HG03457 (cell line): ENCODE measurements around the gene BACH2.
A peak's percentile ranks its signal among the peaks of the same experiment; 100 is the strongest.
"Not testable (repeated sequence)": the region's sequence is repeated elsewhere in the genome, so short reads cannot be mapped to it uniquely, and the experiment has no call there.

Experiments
- ATAC-seq: cut with Tn5 transposase; IDR thresholded peaks from one replicate; pipeline ENCODE4 v1.9.1; 2021; ENCODE audit warnings: moderate number of reproducible peaks; ENCODE audit not compliant: unreplicated experiment

The BACH2 gene

DNA sequence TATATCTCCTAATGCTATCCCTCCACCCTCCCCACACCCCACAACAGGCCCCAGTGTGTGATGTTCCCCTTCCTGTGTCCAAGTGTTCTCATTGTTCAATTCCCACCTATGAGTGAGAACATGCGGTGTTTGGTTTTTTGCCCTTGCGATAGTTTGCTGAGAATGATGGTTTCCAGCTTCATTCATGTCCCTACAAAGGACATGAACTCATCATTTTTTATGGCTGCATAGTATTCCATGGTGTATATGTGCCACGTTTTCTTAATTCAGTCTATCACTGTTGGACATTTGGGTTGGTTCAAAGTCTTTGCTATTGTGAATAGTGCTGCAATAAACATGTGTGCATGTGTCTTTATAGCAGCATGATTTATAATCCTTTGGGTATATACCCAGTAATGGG, 163.0 kb downstream of the BACH2 start:
- ATAC-seq: not testable (repeated sequence)

DNA sequence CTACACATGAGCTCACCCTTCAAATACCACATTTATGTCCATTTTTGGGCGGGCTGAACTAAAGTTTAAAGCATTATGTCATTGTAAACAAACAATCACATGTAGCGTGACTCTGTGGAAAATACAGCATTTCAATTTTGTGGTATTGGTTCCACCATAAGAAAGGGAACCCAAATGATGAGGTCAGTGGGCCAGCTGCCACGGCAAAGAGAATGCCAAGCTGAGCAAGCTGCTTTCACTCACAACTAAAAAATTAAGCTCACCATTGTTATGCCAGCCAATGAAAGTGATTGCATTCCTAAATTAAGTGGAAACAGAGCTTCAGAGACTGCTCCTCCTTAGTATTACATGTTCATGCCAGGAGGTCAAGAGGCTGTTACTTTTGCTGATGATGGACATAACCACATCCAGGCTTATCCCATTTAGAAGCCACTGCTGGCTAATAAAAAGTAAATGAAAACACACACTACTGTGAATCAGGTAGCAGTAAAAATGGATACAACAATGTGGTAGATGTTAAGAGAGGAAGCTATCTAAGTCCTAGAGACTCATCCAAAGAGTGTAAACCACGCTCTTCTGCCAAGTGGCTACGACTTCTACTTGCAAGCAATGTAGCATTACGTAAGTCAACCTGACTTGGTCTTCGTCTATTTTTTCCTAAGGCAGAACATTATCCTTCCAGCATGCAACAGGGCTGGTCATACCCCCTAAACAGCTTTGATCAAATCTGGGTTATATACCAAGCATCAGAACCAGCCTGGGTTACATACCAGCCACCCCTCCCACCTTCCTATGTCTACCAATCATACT, 164.8 kb downstream of the BACH2 start:
- no peak for ATAC-seq

DNA sequence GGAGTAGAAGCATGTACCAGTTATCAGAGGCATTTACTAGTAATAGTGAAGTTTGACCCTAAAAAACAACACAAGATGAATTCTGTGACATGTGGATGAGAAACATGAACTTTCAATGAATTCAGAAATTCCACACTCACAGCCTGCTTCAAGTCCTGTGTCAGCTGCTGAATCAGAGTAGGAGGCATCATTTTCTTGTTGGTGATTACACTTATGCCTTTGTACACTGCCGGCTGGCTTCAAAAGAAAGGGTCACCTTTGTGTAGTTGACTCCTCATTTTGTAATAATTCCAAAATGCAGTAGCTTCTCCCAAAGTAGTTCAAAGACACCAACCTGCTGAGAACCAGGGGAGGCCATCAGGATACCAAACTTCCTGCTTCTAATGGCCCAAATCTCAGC, 165.5 kb downstream of the BACH2 start:
- ATAC-seq: no peak

DNA sequence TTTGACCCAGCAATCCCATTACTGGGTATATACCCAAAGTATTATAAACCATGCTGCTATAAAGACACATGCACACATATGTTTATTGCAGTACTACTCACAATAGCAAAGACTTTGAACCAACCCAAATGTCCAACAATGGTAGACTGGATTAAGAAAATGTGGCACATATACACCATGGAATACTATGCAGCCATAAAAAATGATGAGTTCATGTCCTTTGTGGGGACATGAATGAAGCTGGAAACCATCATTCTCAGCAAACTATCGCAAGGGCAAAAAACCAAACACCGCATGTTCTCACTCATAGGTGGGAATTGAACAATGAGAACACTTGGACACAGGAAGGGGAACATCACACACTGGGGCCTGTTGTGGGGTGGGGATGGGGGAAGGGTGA, 168.0 kb downstream of the BACH2 start:
- ATAC-seq: not testable (repeated sequence)

DNA sequence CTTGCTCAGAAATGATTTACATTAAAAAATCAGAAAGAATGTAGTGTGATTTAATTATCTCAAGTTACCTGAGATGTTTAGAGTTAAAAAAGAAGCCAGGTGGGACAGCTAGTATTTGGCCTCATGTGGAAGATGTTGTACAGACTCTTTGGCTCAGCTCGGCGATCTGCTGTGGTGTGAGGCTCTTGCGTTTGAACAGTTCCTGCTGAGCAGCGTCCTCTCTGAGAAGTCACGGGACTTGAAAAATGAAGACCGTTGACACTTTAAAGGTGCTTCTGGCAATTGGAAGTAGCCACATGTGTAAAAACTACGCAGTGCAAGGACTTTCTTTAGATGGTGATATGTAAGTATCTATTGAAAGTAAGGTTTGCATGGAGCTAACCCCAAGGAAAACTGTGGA, 169.0 kb downstream of the BACH2 start:
- no peak for ATAC-seq

DNA sequence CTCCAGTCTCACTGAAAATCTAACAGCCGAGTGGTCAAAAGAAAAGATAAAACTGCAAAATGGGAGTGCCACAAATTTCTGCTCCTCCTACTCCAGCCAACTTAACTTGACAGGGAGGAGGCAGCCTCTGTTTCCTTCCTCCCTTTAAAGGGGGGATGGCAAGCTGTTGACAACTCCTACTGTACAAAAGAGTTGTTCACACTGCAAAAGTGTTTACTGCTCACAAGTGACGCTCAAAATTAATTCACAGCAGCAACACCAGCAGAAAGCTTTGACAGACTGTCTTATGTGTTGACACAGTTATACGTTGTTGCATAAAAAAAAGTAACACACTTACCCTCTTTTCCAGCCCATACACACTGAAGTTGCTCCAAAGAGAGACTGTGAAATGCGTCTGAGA, 169.8 kb downstream of the BACH2 start:
- ATAC-seq: no peak

DNA sequence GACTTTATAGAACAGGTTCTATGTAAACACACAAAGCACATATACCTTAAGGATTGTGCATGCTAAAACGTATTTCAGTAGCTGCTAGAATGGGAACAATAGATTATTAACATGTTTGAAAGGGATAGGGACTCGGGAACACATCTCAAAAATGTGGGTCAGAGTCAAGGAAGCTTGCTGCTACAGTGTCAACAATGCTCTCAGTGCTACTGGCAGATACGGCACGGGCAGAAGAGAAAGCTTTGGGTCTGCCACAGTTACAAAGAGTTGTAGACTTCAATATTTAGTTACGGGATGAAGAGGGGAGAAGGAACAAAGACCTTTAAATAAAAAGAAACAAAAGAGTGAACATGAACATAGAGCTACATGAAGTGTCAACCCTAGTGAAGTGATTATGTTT, 170.5 kb downstream of the BACH2 start:
- ATAC-seq: no peak

DNA sequence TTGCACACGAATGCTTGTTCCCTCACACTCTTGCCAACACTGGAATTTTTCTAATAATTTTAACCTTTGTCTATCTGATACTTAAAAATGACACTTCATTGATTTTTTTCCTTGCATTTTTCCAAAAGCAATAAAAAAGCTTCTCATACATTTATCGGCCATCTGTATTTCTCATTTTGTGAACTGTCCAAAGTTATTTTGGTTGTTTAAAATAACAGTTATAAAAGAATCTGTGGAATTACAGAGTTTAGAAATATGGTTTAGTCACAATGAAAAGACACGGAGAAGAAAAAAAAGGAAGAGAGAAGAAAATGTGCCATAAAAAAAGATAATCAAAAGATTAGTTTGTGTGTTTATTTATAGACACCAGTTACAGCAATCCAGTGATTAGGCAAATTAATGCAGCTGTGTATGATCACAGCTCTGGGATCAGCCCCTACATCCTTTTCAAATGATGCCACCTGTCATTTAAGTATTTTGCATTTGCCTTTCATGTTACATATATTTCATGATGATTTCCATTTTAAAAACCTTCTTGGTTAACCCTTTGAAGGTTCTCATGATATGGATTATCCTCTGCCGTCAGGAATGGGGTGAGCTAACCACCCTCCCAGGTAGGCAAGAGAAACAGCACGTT, 171.7 kb downstream of the BACH2 start:
- ATAC-seq: no peak

DNA sequence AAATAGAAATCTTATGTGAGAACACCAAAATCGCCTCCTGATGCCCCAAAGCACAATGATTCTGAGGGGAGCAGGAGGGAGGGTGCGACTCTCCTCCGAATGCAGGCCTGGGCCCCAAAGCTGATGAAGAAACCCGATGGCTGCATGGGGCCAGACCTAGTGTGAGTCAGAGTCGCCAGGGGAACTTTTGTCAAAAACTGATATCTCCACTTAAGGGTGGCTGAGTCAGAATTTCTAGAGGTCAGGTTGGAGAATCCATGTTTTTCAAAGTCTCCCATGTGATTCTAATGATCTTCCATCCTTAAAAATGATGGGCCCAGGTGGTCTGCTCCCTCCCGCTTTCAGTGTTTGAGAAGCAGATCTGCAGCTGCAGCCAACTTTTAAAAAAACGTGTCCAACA, 172.8 kb downstream of the BACH2 start:
- ATAC-seq: no peak

DNA sequence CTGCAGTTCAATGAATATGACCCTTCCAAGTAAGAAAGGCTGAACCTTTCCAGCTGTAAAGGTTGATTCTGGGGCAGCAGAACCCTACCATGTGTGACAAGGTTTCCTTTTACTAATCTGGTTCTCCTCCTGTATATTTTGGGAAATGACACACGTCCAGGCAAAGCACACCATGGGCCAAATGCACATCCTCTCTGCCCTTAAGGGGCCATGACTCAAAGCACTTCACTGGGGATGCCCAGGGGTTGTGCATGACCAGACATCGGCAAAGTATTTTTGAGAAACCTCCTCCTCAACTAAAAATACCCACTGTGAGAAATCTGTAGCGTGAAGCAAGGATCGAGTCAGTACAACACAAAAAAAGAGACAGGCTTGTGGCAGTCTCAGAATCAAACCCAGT, 174.7 kb downstream of the BACH2 start:
- peak; percentile 57 for ATAC-seq

DNA sequence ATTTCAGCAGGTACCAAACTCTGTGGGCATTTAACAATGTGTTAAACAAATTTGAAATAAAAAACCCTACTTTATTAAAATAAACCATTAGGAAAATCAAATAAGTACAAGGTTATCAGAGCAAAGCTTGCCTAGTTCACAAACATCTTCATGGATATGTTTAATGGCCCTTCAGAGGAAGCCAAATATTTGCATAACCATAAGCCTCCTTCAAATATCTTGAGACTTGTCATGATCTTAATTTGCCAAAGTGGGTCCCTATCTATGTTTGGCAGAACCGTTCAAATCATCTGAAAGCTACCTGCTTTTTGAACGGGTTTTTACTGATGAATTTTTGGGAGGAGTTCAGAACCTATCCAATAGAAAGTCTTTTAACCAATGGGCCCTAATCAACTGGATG, 176.3 kb downstream of the BACH2 start:
- no peak for ATAC-seq

DNA sequence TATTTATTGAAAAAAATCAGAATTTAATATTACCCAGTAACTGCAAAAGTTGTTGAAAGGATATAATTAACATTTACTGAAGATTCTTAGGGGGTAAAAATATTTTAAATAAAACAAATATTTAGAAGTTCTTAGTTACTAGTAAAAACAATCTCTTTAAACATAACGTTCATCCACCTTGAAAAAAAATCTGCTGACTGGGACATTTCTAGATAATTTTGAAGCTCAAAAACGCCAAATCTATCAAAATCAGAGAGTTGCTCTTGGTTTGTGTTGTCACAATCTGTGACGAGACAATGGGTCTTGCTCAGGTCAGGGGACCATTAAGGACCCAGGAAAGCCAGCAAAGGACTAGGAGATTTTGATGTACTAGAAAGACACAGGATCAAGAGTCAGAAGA, 177.0 kb downstream of the BACH2 start:
- no peak for ATAC-seq

DNA sequence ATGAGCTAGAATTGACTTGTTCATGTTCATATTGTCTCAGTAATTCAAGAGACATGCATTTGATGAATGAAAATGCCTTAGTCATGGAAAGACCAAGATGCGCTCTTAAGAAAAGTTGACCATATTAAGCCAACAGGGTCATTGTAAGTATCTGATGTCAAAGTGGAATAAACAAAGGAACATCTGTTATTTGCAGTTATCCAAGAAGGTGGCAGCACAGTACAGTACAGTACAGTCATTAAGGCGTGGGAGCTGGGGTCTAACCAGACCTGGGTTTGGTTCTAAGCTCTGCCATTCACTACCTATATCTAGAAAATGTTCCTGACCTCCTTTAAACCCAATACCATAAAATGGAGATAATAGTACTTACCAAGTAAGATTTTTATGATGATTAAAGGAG, 178.1 kb downstream of the BACH2 start:
- ATAC-seq: no peak

DNA sequence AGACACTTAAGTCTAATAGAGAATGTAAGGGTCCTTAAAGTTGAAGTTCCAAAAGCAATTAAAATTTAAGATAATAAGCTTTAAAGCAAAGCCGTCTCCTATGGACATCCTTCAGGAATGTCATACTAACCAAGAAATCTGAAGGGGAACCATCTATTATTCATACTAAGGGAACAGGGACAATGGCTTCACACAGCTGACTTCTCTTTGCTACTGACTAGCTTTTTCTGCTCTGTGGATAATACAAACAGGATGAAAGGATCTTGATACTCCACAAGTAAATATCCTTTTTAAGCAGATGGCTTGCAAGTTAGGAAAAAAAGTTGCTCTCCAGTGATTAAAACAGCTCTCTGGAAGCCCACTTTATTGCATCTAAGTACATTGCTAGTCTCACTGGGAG, 178.6 kb downstream of the BACH2 start:
- ATAC-seq: no peak

DNA sequence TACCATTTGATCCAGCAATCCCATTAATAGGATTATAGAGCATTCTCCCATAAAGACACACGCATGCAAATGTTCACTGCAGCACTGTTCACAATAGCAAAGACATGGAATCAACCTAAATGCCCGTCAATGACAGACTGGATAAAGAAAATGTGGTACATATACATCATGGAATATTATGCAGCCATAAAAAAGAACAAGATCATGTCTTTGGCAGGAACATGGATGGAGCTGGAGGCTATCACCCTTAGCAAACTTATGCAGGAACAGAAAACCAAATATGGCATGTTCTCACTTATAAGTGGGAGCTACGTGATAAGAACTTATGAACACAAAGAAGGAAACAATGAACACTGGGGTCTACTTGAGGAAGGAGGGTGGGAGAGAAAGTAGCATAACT, 180.5 kb downstream of the BACH2 start:
- not testable (repeated sequence) for ATAC-seq

DNA sequence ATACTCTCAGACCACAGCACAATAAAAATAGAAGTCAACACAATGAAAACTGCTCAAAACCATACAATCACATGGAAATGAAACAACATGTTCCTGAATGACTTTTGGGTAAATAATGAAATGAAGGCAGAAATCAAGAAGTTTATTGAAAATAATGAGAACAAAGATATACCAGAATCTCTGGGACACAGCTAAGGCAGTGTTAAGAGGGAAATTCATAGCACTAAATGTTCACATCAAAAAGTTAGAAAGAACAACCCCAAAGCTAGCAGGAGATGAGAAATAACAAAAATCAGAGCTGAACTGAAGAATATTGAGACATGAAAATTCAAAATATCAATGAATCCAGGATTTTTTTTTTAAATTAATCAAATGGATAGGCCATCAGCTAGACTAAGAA, 183.3 kb downstream of the BACH2 start:
- ATAC-seq: no peak

DNA sequence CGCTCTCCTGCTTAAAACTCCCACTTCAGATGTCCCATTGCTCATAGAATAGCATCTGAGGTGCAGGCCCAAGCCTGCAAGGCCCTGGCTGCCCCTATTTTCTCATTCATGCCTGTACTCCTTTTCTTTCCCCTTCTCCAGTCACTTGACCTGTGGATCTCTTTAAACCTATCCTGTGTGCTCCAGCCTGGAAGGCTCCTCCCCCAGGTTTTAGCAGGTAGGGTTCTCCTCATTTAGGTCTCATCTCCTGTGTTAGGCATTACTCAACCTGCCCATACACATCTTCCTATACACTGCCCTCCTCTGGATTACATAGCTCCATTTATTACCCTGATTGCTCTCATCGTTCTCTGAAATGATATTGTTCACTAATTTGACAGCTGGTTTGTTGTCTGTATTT, 185.3 kb downstream of the BACH2 start:
- no peak for ATAC-seq

DNA sequence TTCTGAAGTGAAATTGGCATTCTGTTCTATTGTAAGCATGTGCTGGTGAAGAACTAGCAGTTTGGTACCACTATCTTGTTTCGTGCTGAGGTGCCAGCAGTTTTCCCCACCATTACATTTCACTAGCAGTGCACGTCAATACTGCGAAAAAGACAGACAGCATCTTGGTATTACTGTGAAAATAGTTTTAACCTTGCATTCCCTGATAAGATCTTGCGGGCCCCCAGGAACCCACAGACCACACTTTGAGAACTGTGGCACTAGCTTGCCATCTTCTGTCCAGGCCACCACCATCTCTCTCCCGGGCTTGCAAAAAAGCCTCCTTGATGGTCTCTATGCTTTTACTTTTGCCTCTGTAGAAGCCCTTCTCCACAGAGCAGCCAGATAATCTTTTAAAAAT, 185.7 kb downstream of the BACH2 start:
- no peak for ATAC-seq

DNA sequence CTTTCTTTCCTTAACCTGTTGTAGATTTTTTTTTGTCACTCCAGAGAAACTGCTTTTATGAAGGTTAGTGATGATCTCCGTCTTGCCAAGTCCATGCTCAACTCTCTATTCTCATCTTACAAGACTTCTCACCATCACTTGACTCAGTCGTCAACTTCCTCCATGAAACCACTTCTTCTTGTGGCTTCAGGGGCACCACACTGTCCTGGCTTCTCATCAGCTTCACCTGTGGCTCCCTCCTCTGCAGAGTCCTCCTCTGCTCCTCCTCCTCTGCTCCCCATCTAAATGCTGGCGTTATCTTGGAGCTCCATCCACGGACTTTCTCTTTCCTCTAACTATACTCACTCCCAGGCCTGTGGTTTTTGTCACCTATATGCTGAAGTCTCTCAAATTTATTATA, 187.5 kb downstream of the BACH2 start:
- no peak for ATAC-seq

DNA sequence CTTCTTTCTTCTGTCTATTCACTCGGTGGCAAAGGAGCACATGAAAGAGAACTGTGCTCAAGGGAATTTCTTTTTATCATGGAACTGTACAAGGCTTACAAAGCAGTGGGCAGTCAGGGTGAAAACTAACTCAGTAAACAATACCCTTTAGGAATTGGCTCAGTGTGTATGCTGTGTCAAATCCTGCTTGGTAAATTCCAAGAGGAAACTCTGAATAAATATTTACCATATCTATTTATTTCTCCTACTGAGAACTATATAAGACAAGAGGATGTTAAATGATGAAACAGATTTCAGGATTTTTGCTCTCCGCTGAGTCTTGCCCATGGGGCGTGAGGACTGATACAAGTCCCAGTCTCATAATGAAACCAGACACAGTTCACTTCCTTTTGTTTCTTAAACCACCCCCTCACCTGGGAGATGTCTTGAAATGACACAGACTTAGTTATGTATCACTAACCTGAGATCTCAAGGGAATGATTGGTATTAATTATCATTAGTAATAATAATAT, 188.8 kb downstream of the BACH2 start:
- peak; percentile 85 for ATAC-seq

DNA sequence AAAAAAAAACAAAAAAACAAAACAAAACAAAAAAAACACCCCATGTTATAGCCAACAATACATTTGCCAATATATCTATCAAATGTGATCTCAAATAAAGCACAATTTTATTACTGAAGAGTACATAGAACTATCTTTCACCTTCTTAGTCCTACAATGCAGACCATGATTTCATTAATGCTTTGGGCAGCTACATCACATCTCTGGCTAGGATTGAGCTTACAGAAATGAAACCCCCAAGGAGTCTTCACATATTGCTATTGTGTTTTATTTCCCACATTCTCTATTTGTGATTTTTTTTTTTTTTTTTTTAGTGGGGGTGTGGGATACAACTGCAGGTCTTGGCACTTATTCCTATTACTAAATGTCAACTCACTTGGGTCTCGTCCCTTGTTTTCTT, 189.3 kb downstream of the BACH2 start:
- ATAC-seq: no peak

DNA sequence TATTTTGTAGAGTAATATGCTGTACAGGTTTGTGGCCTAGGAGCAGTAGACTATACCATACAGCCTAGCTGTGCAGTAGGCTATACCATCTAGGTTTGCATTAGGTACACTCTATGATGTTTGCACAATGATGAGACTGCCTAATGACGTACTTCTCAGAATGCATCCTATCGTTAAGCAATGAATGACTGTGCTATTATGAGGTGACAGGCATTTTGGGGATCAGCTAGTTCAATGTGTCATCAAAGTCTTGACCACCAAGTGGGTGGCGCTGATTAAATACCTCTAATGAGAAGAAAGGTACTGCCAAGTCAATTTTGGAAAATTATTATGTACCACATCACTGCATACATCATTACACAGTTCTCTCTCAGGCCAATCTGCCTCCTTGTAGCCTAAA, 190.2 kb downstream of the BACH2 start:
- no peak for ATAC-seq
